ENCODE measurements around the gene UGT1A10.

UGT1A10 gene

DNA sequence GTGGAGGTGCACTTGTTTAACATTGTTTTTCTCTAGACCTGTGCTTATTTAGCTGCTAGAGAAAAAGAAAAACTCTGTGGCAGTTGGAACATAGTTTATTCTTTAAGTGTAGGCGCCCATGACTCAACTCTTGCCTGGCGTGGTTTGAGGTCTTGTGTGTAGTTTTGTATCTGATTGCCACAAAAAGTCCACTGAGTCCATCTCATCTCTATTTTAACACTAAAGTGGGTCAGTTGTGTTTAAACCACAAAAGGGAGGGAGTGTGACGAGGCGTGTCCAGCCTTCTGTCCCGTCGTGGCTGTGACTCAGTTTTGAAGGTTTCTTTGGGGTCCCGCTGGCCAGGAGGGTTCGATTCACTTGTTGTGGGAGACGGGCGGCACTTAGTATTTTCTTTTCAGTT lies 20.2 kb downstream of the UGT1A10 start:
- DNase-seq = no peak

- no peak for DNase-seq
Observed at GRCh38 chr2:233658610-233659009, 22.4 kb downstream of the UGT1A10 start.

DNA sequence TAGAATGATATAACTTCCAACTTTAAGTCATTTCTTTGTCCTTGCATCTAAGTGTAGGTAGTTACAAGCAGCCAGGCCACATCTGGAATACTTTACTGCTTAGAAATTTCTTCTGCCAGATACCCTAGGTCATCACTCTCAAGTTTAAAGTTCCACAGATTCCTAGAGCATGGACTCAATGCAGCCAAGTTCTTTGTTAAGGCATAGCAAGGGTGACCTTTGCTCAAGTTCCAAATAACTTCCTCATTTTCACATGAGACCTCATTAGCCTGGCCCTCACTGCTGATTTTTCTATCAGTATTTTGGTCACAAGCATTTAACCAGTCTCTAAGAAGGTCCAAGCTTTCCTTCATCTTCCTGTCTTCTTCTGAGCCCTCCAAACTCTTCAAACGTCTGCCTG lies 27.7 kb downstream of the UGT1A10 start:
- no peak for DNase-seq

GRCh38 chr2:233668605-233669260 lies 32.5 kb downstream of the UGT1A10 start:
- DNase-seq = no peak

- DNase-seq = no peak
Observed at GRCh38 chr2:233671290-233672161, 35.3 kb downstream of the UGT1A10 start, which contains the start of gene UGT1A9. UGT1A9 (plus strand) TSS chr2:233671898; CDS start chr2:233671935, 37 bp downstream.

GRCh38 chr2:233672886-233673285 lies 36.6 kb downstream of the UGT1A10 start:
- DNase-seq = no peak

DNA sequence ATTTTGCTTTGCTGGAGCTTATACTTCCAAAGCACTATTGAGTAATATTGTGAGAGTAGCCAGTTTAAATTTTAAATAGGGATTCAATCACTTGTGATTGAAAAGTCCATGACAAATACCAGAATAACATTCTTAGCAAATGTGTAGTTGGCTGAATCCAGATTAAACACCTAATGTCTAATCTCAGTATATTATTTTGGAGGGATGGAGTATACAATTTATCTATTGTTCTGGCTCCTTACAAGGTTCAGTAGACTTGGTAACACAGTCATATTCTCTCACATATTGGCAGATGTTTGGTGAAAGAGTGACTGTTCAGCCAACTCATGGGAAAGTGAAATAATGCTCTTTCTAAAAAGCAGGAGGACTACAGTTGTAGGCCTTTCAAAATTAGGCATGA lies 37.6 kb downstream of the UGT1A10 start:
- DNase-seq = no peak

GRCh38 chr2:233674314-233674713 lies 38.1 kb downstream of the UGT1A10 start:
- DNase-seq = no peak

DNA sequence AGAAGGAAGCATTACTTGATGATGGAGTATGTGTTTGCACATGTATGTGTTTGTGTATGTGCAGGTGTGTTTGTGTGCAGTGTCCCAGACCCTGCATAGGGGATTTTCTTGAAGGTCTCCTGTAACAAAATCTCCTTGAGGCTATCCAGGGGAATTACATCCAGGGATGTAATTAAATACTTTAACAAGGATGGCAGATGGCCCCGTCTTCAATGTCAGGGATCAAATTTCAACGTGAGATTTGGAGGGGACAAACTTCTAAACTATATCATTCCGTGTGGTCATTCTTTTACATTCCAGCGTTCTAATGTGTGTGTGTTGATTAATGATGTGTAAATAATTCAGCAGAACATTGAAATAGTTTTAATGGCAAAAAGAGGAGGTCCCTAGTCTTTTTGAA lies 38.7 kb downstream of the UGT1A10 start:
- DNase-seq = no peak

GRCh38 chr2:233676046-233676445 lies 39.8 kb downstream of the UGT1A10 start:
- no peak for DNase-seq

DNA sequence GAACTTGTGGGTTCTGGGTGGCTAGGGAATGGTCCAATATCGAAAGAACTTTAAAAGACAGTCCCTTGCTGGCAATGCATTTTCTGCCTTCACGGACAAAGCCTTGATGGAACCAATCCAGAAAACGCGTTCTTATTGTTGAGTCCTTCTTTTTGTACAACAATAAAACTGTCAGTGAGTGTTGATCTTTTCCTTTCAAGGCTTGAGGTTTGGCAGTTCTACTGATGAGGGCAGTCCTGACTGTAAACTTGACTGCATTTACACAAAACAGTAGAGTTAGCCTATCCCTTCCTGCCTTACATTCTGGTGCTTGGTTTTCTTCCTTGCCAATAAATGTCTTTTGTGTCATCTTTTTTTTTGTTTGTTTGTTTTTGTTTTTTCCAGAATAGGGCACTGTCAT lies 42.9 kb downstream of the UGT1A10 start:
- DNase-seq = no peak

DNA sequence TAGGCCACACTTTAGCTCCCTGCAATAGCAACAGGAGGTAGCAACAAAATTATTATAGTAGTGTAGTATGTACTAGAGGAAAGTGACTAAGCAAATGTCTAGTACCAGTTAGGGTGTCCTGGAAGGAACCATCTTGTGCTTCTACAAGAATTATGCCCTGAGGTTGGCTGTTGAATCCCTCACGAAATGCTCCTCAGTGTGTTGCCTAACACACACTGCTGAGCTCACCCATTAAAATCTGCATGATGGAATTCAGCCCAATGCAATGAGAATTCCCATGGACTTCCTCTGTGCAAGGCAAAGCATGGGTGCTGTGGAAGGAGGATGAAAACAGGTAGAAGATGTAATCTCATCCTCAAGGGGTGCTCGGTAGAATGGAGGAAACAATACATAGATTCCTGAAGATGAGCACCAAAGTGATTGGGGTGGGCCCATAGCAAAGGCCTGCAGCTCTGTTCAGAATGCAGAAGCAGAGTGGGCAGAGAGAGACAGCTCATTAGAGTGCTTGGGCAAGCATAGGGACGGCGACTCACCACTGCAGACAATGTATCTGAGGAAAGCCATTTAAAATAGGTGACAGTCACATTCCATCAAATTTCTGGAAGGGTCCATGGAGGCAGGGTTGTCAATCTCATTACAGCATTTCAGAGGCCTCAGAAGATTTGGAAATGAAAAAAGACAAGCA lies 44.3 kb downstream of the UGT1A10 start:
- no peak for DNase-seq

DNA sequence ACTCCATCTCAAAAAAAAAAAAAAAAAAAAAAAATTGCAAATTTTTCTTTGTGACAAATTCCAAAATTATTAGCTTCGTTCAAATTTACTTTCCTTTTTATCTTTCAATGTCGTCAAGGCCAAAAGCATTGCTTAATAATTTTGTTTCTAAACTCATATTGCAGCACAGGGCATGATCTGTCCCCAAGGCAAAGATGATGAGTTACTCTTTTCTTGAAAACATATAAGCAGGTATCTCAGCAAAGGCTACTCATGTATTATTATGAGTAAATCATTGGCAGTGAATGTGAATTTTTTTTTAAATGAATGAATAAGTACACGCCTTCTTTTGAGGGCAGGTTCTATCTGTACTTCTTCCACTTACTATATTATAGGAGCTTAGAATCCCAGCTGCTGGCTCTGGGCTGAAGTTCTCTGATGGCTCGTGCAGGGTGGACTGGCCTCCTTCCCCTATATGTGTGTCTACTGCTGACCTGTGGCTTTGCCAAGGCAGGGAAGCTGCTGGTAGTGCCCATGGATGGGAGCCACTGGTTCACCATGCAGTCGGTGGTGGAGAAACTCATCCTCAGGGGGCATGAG lies 45.4 kb downstream of the UGT1A10 start, which contains the start of gene UGT1A7:
Gene UGT1A7, plus strand, starts transcription at position 381 of the 579 bp plus-strand sequence. Its CDS starts 37 bp downstream, at position 418.
- no peak for DNase-seq

DNA sequence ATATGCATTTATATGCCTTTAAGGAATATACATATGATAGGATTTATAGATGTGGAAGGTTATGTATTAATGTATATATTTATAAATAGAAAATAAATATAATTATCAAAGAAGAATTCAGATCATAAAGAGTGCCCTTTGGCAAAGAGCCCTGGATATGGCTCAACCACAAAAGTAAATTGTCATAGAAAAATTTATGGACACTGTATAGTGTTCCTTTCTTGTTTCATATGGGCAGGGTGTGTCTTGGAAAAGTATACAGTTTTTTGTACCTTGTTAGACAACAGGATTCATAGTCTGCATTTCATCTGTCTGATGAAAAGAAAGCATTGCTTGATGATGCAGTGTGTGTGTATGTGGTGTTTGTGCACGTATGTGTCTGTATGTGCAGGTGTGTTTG lies 48.4 kb downstream of the UGT1A10 start:
- no peak for DNase-seq

GRCh38 chr2:233686928-233687327 lies 50.7 kb downstream of the UGT1A10 start:
- no peak for DNase-seq

DNA sequence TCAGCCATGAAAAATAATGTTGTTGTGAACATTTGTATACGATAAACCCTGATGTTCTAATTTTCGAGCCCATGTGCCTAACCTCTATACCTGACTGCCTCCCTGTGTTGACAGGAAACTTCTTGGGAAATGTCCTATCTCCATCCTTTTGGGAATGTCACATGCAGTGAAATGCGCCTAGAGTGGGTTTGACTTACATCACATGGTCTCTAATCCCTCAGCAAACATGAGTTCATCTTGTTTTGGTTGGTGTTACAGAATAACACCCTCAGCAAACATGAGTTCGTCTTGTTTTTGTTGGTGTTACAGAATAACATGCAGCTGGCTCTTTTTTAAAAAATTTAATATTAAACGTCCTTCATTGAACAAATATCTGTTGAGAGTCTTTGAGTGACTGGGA lies 52.1 kb downstream of the UGT1A10 start:
- no peak for DNase-seq

GRCh38 chr2:233689031-233689430 lies 52.8 kb downstream of the UGT1A10 start:
- DNase-seq = no peak

DNA sequence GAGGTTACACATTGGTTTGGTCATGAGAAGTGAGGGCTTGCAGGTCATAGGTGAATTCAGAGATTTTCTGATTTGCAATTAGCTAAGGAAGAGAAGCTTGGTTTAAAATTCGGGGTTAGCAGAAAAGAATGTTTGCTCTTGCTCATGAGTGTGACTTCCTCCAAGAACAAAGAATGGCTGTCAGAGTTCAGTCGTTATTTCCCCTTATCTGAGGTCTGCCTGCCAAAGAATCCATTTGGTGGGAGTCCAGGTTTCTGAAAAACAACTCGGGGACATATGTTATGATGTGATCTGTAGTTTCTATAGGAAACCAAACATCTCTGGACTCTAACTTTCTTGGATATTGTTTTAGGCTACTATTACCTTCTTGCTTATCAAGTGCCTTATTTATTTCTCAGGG lies 53.3 kb downstream of the UGT1A10 start:
- DNase-seq = no peak

- no peak for DNase-seq
Observed at GRCh38 chr2:233690444-233690843, 54.2 kb downstream of the UGT1A10 start.

DNA sequence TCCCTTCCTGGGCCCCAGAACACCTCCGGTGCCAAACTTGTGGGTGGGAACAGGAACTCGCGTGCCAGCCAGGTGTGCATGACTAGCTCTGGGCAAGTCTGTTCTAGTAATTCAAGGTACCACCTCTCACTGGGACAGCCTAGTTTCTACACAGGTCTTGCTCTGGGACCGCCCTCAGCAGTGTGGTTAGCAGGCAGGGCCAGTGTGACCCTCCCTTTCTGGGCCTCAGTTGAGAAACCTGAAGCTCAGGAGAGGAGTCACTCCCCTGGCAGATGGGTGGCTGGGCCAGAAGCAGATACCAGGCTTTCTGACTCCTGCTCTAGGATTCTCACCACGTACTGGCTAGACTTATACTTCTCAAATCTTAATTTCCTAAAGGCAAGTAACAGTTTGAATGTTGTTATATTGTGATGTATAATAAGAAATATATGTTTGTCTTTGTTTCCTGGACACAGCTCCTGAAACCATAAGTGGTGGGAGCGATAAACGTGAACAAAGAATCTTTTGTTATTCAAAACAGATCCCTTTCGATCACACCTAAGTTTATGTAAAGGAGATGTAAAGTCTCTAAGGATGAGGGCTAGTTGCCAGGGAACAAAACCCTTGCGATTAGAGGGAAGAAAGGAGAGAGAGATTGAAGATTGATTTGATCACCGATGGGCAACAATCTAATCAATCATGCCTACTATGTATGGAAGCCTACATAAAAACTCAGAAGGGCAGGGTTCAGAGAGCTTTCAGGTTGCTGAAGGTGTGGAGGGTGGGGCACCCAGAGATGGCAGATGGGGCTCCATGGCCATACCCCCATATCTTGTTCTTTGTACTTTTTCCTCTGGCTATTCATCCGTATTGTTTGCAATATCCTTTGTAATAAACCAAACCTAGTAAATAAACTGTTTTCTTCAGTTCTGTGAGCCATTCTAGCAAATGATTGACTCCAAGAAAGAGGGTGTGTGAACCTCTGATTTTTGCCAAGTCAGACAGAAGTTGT lies 55.5 kb downstream of the UGT1A10 start:
- no peak for DNase-seq

DNA sequence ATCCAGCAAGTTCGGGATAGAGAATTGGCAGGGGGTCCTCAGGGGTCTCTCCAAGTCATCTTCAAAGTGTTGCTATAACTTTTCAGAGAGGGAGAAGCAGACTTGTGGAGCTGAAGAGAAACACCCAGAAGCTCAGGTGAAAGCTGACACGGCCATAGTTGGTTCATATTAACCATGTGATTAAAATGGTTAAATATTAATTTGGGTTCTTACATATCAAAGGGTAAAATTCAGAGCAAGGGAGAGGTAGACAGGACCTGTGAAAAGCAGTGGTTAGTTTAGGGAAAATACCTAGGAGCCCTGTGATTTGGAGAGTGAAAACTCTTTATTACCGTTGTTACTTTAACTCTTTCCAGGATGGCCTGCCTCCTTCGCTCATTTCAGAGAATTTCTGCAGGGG lies 56.4 kb downstream of the UGT1A10 start, which contains the start of gene UGT1A6:
Gene UGT1A6, plus strand, starts transcription at position 243 of the 400 bp plus-strand sequence. Its CDS starts 115 bp downstream, at position 358.
- no peak for DNase-seq

DNA sequence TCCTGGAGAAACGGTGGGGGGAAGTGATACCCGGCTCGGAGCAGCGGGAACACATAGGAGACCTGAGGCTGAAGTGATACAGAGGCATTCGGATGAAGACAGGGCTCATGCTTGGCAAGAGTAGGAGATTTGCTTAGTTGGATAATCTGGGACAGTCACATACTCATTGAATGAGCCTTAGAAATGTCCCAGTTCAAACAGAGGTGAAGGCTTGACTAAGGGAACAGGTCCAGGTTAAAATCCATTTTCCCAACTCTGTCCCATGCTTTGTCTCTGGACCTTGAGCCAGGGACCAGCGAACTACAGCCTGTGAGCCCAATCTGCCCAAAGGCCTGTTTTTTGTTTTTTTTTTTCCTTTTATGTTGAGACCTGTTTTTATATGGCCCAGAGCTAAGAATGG lies 57.7 kb downstream of the UGT1A10 start:
- DNase-seq = no peak
